ENCODE results near the gene SPPL2B. TPM values are rescaled to one million over a fixed set of nuclear protein-coding genes. Genes with fewer than 3 reads are reported as not detected.
"Not testable (repeated sequence)": the region's sequence is repeated elsewhere in the genome, so short reads cannot be mapped to it uniquely, and the experiment has no call there.

The SPPL2B gene
- polyA plus RNA-seq, 3 donors from 2014 or later: 6.9 to 16.4 (median 12.5) TPM

DNA sequence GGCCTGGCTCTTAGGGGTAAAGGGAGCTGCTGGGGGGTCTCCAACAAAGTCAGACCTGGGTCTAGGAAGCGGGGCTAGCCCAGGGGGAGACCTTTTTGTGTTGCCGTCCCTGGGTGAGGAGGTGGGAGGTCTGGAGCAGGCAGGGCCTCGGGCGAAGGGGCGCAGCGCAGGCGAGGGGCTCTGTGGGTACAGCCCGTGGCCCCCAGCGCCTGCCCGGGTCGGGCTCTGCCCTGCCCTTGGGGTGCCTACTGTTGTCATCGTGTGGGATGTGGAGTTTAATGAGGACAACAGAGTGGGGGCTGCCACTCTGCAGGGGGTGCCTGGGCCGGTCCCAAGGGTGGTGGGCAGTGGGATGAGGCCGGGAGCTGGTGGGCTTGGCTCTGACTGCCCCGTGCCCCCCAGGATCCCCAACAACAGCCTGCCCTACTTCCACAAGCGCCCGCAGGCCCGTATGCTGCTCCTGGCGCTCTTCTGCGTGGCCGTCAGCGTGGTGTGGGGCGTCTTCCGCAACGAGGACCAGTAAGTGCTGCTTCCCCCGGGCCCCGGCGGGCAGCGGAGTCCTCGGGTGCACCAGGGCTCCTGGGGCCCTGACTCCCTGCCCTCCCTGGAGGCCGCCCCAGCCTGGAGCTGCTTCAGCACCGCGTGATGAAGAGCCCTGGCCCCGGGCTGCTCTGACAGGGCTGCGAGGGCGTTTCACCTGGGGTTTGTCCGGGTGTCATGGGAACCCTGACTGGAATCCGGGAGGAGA, 12.2 kb downstream of the SPPL2B start:
- Mint-ChIP-seq H3K9me3 (no peaks in the 10 kb centered on the region), H3K36me3 (peaks cover 0 to 5% (median under 1%) of the 10 kb centered on the region in 3 donors), H3K4me1 (peaks cover 9 to 11% of the 10 kb centered on the region in 2 donors), H3K4me3 (no peak overlapping the region), H3K27ac (no peak overlapping the region), H3K27me3 (ENCODE audit: low read depth in 3 of 3) (peaks cover 0 to 2% (median 0%) of the 10 kb centered on the region in 3 donors)
- no peak for DNase-seq

DNA sequence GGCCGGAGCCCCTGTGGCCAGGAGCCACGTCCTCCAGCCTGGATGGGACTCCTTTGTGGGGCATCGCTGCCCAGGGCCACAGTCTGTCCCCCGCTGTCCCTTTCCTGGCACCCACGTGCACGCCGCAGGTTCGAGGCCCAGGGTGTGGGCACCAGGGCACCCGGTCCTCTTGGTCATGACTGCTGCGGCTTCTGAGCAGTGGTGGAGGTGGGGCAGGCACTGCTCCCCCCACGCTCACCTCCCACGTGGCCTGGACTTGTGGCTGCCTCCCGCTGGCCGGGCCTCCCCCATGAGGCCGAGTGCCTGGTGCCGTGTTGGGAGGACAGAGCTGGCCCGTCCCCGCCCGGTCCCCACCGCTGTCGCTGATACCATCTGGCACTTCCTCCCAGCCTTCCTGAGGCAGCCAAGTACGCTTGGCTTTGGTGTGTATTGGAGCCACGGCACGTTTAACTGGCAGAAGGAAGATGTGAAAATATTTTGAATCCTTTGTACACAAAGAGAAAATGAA, 12.8 kb downstream of the SPPL2B start:
- peaks cover 0 to 4% (median 2%) of the 10 kb centered on the region in 3 donors for H3K36me3 Mint-ChIP-seq
- peaks cover 0 to 2% (median 0%) of the 10 kb centered on the region in 3 donors for H3K27me3 Mint-ChIP-seq (ENCODE audit: low read depth in 3 of 3)
- no peaks in the 10 kb centered on the region for H3K9me3 Mint-ChIP-seq
- H3K27ac Mint-ChIP-seq: no peak overlapping the region
- H3K4me1 Mint-ChIP-seq: peaks cover 3 to 4% of the 10 kb centered on the region in 2 donors
- no peak overlapping the region for H3K4me3 Mint-ChIP-seq
- DNase-seq: no peak

- H3K27ac Mint-ChIP-seq: no peak overlapping the region
- H3K9me3 Mint-ChIP-seq: no peaks in the 10 kb centered on the region
- DNase-seq: no peak
- no peaks in the 10 kb centered on the region for H3K27me3 Mint-ChIP-seq (ENCODE audit: low read depth in 3 of 3)
- no peak overlapping the region for H3K4me3 Mint-ChIP-seq
- H3K36me3 Mint-ChIP-seq: peaks cover 0 to 4% (median 0%) of the 10 kb centered on the region in 3 donors
- H3K4me1 Mint-ChIP-seq: peaks cover 0 to 2% of the 10 kb centered on the region in 2 donors
These were observed 13.5 kb downstream of the SPPL2B start for GRCh38 chr19:2341982-2342381.

DNA sequence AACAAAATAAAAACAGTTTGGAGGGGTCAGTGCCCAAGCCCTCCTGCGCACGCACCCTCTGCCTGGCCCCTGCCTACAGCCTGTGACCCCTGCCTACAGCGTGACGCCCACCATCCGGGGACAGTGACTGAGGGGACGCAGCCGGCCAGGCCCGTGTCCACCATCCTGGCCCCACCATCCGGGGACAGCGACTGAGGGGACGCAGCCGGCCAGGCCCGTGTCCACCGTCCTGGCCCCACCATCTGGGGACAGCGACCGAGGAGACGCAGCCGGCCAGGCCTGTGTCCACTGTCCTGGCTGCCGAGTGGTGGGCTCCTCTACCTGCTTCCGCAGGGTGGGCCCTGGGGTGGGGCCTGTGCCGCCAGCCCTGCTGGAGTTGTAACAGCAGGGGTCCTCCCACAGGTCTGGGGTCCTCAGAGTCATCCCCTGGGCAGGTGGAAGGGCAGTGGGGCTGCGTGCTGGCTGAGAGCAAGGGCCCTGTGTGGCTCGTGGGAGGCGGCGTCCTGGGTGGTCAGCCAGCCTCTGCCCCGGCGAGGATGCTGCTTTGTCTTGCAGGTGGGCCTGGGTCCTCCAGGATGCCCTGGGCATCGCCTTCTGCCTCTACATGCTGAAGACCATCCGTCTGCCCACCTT, 14.3 kb downstream of the SPPL2B start:
- H3K36me3 Mint-ChIP-seq: peaks cover 0 to 4% (median 0%) of the 10 kb centered on the region in 3 donors
- no peaks in the 10 kb centered on the region for H3K27me3 Mint-ChIP-seq (ENCODE audit: low read depth in 3 of 3)
- H3K4me1 Mint-ChIP-seq: no peaks in the 10 kb centered on the region
- H3K27ac Mint-ChIP-seq: no peak overlapping the region
- H3K4me3 Mint-ChIP-seq: no peak overlapping the region
- DNase-seq: no peak
- H3K9me3 Mint-ChIP-seq: no peaks in the 10 kb centered on the region

DNA sequence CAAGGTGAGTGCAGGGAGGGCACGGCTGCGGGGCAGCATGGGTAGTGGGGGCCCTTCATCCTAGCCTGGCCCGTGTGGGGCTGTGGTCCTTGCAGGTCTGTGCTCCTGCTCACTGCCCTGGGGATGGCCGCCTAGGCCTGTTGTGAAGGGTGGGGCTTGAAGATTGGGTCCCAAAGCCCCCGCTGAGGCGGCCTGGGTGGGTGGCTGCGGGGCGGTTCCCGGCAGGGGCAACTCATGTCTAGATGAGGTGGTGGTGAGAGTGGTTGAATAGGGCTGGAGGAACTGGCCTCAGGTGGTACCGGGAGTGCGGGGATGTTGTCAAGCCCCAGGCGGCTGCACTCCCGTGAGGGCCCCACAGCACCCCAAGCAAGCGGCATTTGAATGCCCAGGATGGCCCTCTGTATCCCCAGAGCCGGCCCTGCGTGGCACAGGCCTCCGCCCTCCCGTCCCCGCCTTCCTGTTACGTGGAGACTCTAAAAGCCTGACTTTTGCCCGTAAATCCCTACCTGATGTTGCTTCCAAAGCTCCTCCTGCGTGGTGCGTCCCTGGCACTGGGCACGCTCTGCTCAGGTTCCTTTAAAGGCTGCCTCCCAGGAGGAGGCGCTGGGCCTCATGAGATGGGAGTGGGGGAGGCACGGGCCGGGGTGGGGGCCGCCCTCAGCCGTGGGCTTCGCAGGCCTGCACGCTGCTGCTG, 15.0 kb downstream of the SPPL2B start:
- H3K9me3 Mint-ChIP-seq: no peaks in the 10 kb centered on the region
- peaks cover 0 to 4% (median 0%) of the 10 kb centered on the region in 3 donors for H3K36me3 Mint-ChIP-seq
- no peak overlapping the region for H3K27ac Mint-ChIP-seq
- H3K4me3 Mint-ChIP-seq: no peak overlapping the region
- H3K27me3 Mint-ChIP-seq (ENCODE audit: low read depth in 3 of 3): no peaks in the 10 kb centered on the region
- no peak for DNase-seq
- H3K4me1 Mint-ChIP-seq: no peaks in the 10 kb centered on the region

- DNase-seq: no peak
- H3K4me1 Mint-ChIP-seq: no peaks in the 10 kb centered on the region
- no peaks in the 10 kb centered on the region for H3K27me3 Mint-ChIP-seq (ENCODE audit: low read depth in 3 of 3)
- H3K4me3 Mint-ChIP-seq: no peak overlapping the region
- H3K9me3 Mint-ChIP-seq: no peaks in the 10 kb centered on the region
- H3K36me3 Mint-ChIP-seq: peaks cover 0 to 4% (median 0%) of the 10 kb centered on the region in 3 donors
- no peak overlapping the region for H3K27ac Mint-ChIP-seq
These were observed 15.9 kb downstream of the SPPL2B start for GRCh38 chr19:2344381-2344870.

- no peak for DNase-seq
- peaks cover 0 to 4% (median 0%) of the 10 kb centered on the region in 3 donors for H3K36me3 Mint-ChIP-seq
- H3K4me1 Mint-ChIP-seq: no peaks in the 10 kb centered on the region
- H3K4me3 Mint-ChIP-seq: no peak overlapping the region
- no peak overlapping the region for H3K27ac Mint-ChIP-seq
- no peaks in the 10 kb centered on the region for H3K27me3 Mint-ChIP-seq (ENCODE audit: low read depth in 3 of 3)
- H3K9me3 Mint-ChIP-seq: no peaks in the 10 kb centered on the region
These were observed 16.6 kb downstream of the SPPL2B start for GRCh38 chr19:2345076-2345475.

DNA sequence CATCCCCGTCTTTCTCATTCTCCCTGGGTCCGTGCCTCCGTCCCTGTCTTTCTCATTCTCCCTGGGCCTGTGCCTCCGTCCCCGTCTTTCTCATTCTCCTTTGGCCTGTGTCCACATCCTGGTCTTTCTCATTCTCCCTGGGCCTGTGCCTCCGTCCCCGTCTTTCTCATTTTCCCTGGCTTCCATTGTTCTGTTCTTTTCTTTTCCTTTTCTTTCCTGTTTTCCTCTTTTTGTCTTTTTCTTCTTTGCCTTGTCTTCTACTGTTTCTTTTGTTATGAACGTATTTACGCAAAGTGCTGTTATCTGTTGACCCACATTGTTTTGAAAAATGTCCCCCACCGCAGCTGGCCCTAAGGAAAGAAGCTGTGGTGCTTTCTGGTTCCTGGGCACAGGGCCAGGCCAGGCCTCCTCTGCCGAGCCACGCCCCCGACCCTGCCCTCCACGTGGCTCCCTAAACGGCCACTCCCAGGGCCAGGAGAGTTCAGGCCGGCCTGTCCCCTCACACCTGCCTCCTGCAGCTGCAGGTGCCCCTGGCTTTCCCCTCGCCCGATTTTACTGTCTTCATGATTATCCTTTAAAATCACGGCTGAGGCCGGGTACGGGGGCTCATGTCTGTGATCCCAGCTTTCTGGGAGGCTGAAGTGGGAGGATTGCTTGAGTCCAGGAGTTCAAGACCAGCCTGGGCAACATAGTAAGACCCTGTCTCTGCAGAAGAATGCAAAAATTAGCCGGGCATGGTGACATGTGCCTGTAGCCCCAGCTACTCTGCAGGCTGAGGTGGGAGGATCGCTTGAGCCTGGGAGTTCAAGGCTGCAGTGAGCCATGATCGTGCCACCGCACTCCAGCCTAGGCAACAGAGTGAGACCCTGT, 17.5 kb downstream of the SPPL2B start:
- peaks cover 0 to 4% (median 0%) of the 10 kb centered on the region in 3 donors for H3K36me3 Mint-ChIP-seq
- no peaks in the 10 kb centered on the region for H3K27me3 Mint-ChIP-seq (ENCODE audit: low read depth in 3 of 3)
- peak overlapping the region in 1 of 6 donors; percentile 75 for H3K27ac Mint-ChIP-seq
- H3K4me3 Mint-ChIP-seq: no peak overlapping the region
- H3K4me1 Mint-ChIP-seq: no peaks in the 10 kb centered on the region
- H3K9me3 Mint-ChIP-seq: no peaks in the 10 kb centered on the region
- DNase-seq: no peak

- DNase-seq; H3K27me3 Mint-ChIP-seq (ENCODE audit: low read depth in 3 of 3); H3K36me3 Mint-ChIP-seq; H3K4me1 Mint-ChIP-seq; H3K27ac Mint-ChIP-seq; H3K4me3 Mint-ChIP-seq; H3K9me3 Mint-ChIP-seq: not testable (repeated sequence)
These were observed 21.3 kb downstream of the SPPL2B start for GRCh38 chr19:2349818-2350217.

DNA sequence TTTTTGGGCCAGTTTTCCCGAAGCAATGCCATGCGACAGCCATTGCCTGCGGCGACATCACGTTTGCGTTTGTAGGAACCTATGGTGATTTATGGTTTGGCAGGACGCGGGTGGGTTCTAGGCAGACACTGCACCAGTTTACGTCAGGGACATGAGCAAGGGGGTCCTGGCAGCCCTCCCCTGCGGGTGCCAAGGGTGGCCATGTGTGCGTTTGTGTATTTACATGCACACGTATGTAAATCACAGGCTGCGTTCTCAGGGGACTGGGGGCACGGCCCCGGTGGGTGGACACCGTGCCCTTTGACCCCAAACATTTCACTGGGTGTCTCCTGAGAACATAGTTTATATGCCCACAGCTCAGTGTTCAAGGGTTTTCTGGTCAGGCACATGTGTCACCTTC, 22.2 kb downstream of the SPPL2B start:
- Mint-ChIP-seq H3K9me3 (no peaks in the 10 kb centered on the region), H3K27ac (no peak overlapping the region), H3K4me3 (no peak overlapping the region), H3K4me1 (no peaks in the 10 kb centered on the region), H3K27me3 (ENCODE audit: low read depth in 3 of 3) (no peaks in the 10 kb centered on the region), H3K36me3 (peaks cover 0 to 3% (median 0%) of the 10 kb centered on the region in 3 donors)
- no peak for DNase-seq

DNA sequence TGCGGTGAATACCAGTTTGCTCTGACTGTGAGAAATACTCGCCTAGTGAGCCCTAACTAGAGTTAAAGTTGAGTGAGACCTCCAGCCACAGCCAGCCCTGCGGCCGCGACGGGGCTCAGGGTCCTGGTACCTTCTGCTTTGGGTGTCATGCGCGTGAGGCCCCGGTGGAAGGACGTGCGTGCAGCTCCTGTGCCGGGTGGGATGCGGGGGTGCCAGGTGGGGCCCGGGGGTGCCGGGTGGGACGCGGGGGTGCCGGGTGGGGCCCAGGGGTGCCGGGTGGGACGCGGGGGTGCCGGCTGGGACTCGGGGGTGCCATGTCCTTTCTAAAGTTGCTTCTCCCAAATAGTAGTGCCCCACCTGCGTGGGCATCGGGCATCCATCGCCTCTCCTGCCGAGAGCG, 23.1 kb downstream of the SPPL2B start:
- H3K27me3 Mint-ChIP-seq (ENCODE audit: low read depth in 3 of 3): no peaks in the 10 kb centered on the region
- H3K4me1 Mint-ChIP-seq: no peaks in the 10 kb centered on the region
- no peaks in the 10 kb centered on the region for H3K9me3 Mint-ChIP-seq
- no peaks in the 10 kb centered on the region for H3K36me3 Mint-ChIP-seq
- DNase-seq: no peak
- H3K27ac Mint-ChIP-seq: no peak overlapping the region
- no peak overlapping the region for H3K4me3 Mint-ChIP-seq

DNA sequence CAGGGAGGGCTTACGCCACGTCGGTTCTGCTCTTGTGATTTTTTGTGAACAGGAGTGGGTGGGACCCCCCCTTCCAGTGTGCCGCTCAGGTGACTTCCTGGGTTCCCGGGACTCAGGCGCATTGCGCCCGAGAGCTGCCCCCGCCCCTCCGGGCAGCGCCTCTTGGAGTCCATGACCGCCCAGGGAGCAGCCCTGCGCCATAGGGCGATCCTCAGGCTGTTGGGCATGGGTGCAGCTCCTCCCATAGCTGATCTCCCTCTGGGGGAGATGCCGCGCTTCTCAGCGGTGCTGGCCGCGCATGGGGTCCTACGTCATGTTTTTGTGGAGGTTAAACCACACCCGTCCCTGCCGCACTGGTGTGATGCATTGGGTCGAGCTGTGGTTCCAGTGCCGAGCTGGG, 23.6 kb downstream of the SPPL2B start:
- no peak overlapping the region for H3K27ac Mint-ChIP-seq
- no peaks in the 10 kb centered on the region for H3K36me3 Mint-ChIP-seq
- H3K4me3 Mint-ChIP-seq: no peak overlapping the region
- no peak for DNase-seq
- H3K27me3 Mint-ChIP-seq (ENCODE audit: low read depth in 3 of 3): no peaks in the 10 kb centered on the region
- H3K4me1 Mint-ChIP-seq: no peaks in the 10 kb centered on the region
- H3K9me3 Mint-ChIP-seq: no peaks in the 10 kb centered on the region

- Mint-ChIP-seq H3K36me3 (no peaks in the 10 kb centered on the region), H3K4me1 (no peaks in the 10 kb centered on the region)
These were observed 24.8 kb downstream of the SPPL2B start for GRCh38 chr19:2353159-2353886.

More at GRCh38 chr19:2353159-2353886, 24.8 kb downstream of the SPPL2B start:
- no peak overlapping the region for H3K27ac Mint-ChIP-seq
- no peak for DNase-seq
- no peaks in the 10 kb centered on the region for H3K27me3 Mint-ChIP-seq (ENCODE audit: low read depth in 3 of 3)
- no peaks in the 10 kb centered on the region for H3K9me3 Mint-ChIP-seq
- H3K4me3 Mint-ChIP-seq: no peak overlapping the region
